Spinal cord (tissue), 10 donors: ENCODE measurements around the gene BPIFB3. TPM values are rescaled to one million over a fixed set of nuclear protein-coding genes. Genes with fewer than 3 reads are reported as not detected.
A peak's percentile ranks its signal among the peaks of the same experiment; 100 is the strongest.

Experiments
- DNase-seq, 6 donors: peaks; one replicate each; pipeline versions ENCODE4 v3.0.0 to v3.0.0-alpha.2; 2013 to 2015; ENCODE audit warnings: low spot score in 6 of 6, low read depth in 4 of 6
- H3K27ac ChIP-seq: one replicate; pipeline ENCODE4 v1.5.1; 2013; ENCODE audit warnings: low read depth, low read length, control low read depth
- H3K27me3 ChIP-seq: one replicate; pipeline ENCODE4 v1.6.1; 2013; ENCODE audit warnings: low read length; ENCODE audit not compliant: control insufficient read depth, insufficient read depth
- H3K36me3 ChIP-seq: one replicate; pipeline ENCODE4 v1.6.1; 2013; ENCODE audit warnings: low read length; ENCODE audit not compliant: control insufficient read depth, insufficient read depth
- H3K4me1 ChIP-seq: one replicate; pipeline ENCODE4 v1.6.1; 2013; ENCODE audit warnings: low read length; ENCODE audit not compliant: control insufficient read depth, insufficient read depth
- H3K4me3 ChIP-seq: one replicate; pipeline ENCODE4 v1.5.1; 2013; ENCODE audit warnings: low read depth, low read length, control low read depth
- H3K9me3 ChIP-seq: one replicate; pipeline ENCODE4 v1.6.1; 2013; ENCODE audit warnings: low read length; ENCODE audit not compliant: control insufficient read depth, insufficient read depth
- WGBS: methylation state at CpG from one replicate; pipeline ENCODE4 v1.1.5; 2013; ENCODE audit warnings: missing lambda C conversion rate; ENCODE audit not compliant: insufficient coverage; 5-methylcytosine and 5-hydroxymethylcytosine counted together
- polyA plus RNA-seq, 2 donors: library from polyadenylated mRNA; unstranded; fragments of 120-200 nt; gene quantifications; one replicate each; pipeline ENCODE4 v1.2.1, GENCODE V29; 2013; ENCODE audit not compliant: insufficient read length in 2 of 2
- total RNA-seq, 2 donors: library from RNA; depleted of rRNA in 1 of 2; stranded (reverse); fragments of 120-200 nt in 1 of 2; fragments of >200 nt in 1 of 2; gene quantifications; one replicate each; pipeline versions ENCODE4 v1.2.3 to v1.2.4, GENCODE V29; 2013 to 2014
- donor health status: healthy.

The BPIFB3 gene
- total and polyA plus RNA-seq, 4 donors = 0.17 TPM; not detected in 3

DNA sequence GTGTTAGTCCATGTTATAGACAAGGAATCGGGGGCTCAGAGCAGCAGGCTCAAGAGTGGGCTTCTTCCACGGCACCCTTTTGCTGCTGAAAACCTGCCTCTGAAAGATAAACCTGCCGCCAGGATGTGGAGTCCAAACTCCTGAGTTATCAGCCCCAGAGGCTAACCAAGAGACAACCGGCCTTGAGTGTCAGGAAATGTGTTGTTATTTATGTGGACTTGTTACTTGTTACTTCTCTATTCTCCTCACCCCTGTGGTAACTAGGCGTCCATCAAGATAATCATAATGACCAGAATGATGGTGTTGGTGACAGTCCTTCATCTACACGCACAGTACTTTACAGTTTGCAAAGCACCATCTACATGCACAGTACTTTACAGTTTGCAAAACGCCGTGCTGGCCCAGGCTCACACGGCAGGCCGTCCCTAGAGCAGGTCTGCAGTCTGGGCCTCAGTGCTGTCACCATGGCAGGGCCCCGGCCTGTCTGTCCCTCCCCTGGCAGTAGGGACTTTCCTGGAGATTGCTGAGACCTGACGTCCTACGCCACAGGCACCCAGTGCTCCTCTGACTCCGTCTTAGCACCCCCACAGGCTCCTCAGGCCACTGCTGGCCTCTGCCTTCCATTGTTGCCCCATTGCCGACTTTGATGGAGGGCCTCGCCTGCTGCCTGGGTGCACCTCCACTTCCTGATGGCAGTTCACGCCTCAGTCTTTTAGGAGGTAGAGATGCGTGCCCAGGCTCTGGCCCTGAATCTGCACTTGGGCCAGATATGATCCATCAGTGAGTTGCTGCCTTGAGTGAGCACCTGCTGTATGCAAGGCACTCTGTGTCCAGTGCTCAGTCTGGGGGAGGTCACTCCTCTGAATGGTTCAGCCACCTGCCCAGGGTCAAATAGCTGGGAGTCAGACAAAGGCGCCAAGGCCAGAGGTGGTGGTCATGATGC lies 16.7 kb downstream of the BPIFB3 start:
- Histone ChIP-seq H3K9me3 (peaks cover 1% of the 10 kb centered on the region), H3K27me3 (no peaks in the 10 kb centered on the region), H3K4me3 (no peak overlapping the region), H3K4me1 (no peaks in the 10 kb centered on the region), H3K36me3 (no peaks in the 10 kb centered on the region), H3K27ac (no peak overlapping the region)
- DNase-seq = no peak
- 80% methylated on average over 16 of the region's 19 CpGs for WGBS

DNA sequence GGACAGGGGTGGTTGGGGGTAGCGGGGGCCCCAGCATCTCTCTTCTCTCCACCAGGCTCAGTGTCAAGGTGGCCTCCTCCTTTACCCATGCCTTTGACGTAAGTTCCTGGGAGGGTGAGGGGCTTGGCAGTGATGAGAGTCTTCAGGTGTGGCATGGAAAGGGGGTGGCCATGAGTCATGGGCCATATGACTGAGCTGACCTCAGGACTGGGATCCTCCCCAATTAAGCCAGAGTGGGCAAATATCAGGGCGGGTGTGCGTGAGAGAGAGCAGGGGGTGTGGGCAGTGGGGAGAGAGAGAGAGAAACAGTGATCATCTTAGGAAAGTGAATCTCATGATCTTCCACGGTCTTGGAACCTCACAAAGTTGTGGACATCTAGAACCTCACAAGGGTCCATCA lies 17.5 kb downstream of the BPIFB3 start:
- H3K27me3 ChIP-seq = no peaks in the 10 kb centered on the region
- H3K36me3 ChIP-seq = no peaks in the 10 kb centered on the region
- no peaks in the 10 kb centered on the region for H3K4me1 ChIP-seq
- no peak overlapping the region for H3K4me3 ChIP-seq
- peaks cover 1% of the 10 kb centered on the region for H3K9me3 ChIP-seq
- DNase-seq = no peak
- H3K27ac ChIP-seq = no peak overlapping the region
- 100% methylated on average over 3 of the region's 5 CpGs for WGBS

DNA sequence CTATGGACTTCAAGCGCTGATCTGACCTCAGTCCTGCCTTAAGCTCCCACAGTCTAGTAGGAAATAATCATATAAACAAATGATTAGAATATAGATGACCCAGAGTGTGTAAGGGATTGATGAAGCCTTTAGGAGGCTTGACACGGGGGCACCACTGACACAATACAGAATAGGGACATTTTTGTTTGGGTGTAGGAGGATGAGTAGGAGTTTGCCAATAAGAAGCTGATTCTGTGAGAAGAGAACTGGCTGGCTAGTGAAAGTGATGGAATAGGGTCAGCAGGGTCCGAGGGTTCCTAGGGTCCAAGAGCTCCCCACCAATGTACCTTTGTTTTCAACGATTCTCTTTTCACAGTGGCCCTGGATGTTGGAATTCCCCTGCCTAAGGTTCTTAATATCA lies 18.7 kb downstream of the BPIFB3 start:
- Histone ChIP-seq H3K36me3 (no peaks in the 10 kb centered on the region), H3K4me1 (no peaks in the 10 kb centered on the region), H3K4me3 (no peak overlapping the region), H3K27ac (no peak overlapping the region), H3K27me3 (no peaks in the 10 kb centered on the region), H3K9me3 (peaks cover 1% of the 10 kb centered on the region)
- DNase-seq = no peak
- 96% methylated on average over 3 of the region's 4 CpGs for WGBS

DNA sequence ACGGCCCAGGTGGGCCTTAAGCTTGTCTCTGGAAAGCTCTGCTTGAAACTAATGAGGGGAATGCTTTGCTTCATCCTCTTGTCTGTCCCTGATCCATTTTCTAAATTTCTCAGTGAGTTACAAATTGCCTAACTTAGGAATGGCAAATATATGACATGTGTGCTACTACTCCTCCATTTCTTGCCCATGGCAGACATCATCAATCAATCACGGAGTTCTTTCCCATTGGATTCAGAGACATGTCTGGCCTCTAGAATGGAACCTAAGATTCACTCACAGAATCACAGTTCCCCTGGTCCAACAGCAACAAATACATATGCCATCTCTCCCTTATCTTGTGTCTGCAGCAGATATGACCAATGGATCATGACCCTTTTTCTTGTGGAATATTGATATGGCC lies 19.1 kb downstream of the BPIFB3 start:
- WGBS = 97% methylated on average over 2 of the region's 2 CpGs

DNA sequence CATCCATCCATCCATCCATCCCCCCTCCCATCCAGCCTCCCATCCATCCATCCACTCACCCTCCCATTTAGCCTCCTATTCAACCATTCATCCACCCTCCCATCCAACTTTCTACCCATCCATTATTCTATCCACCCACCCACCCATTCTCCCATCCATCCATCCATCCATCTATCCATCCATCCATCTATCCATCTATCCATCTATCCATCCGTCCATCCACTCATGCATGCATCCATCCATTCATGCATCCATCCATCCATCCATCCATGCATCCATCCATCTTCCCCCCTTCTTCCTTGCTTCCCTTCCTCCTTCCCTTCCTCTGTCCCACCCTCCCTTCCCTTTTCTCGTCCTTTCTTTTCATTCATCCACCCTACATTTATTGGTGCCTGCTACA lies 21.0 kb downstream of the BPIFB3 start:
- Histone ChIP-seq H3K9me3 (peaks cover 1% of the 10 kb centered on the region), H3K27ac (no peak overlapping the region), H3K4me3 (no peak overlapping the region), H3K36me3 (no peaks in the 10 kb centered on the region), H3K27me3 (no peaks in the 10 kb centered on the region), H3K4me1 (no peaks in the 10 kb centered on the region)
- WGBS = 79% methylated on average over 2 of the region's 2 CpGs
- no peak for DNase-seq

More for the DNA sequence above, 19.1 kb downstream of the BPIFB3 start:
- no peaks in the 10 kb centered on the region for H3K36me3 ChIP-seq
- no peaks in the 10 kb centered on the region for H3K4me1 ChIP-seq
- no peak overlapping the region for H3K27ac ChIP-seq
- H3K9me3 ChIP-seq = peaks cover 1% of the 10 kb centered on the region
- H3K4me3 ChIP-seq = no peak overlapping the region
- H3K27me3 ChIP-seq = no peaks in the 10 kb centered on the region
- DNase-seq = no peak

DNA sequence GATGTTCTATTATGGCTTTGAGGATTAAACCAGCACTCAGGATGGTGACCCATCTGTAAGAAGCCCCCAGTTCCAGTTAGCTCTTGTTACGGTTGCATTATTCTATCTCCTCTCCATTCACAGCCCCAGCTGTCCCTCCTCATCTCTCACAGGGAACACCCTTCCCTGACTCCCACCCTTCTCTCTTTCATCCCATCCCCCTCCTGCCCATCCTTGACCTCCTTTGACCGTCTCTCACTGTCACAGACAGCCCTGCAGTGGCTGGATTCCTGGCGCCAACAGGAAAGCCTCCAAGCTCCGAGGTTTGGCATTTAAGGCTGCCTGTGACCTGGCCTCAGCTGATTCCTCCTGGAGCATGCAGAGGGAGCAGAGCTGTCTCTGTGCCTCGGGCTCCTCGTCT lies 21.6 kb downstream of the BPIFB3 start:
- Histone ChIP-seq H3K4me1 (no peaks in the 10 kb centered on the region), H3K27ac (no peak overlapping the region), H3K4me3 (no peak overlapping the region), H3K9me3 (peaks cover 1% of the 10 kb centered on the region), H3K27me3 (no peaks in the 10 kb centered on the region), H3K36me3 (no peaks in the 10 kb centered on the region)
- no peak for DNase-seq
- 74% methylated on average over 6 of the region's 6 CpGs for WGBS

DNA sequence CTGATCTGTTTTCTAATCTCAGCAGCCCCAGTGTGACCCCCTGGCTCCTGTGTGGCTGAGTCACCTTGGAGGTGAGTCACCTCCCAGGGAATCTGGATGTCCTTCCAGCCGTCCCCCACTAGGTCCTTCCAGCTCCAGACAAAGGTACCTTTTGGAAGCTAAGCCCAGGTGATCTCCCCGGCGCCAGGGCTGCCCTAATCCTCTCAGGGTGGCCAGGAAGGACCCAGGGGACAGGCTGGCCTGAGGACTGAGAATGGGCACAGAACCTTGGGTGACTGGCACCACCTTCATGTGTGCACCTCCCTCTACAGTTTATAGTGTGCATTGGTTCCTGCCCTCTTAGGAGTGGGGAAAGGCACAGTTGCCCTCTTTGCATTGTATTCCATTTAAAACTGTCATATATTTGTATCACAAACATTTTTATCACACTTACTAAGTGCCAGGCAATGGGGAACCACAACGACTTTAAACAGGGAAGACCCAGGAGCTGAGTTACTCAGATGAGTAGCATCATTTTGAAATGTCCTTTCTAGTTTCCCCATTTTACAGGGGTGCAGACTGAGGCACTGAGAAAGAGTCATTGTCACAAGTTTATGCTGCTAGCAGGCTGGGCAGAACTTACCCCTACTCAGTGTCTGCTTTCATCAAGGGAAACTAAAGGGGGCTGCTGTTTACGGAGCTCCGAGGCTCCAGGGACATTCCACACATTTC lies 23.1 kb downstream of the BPIFB3 start:
- H3K36me3 ChIP-seq = no peaks in the 10 kb centered on the region
- peak in 2 of 6 donors; percentile 5 to 7 for DNase-seq
- no peaks in the 10 kb centered on the region for H3K9me3 ChIP-seq
- no peak overlapping the region for H3K4me3 ChIP-seq
- 65% methylated on average over 4 of the region's 6 CpGs for WGBS
- H3K27ac ChIP-seq = no peak overlapping the region
- H3K4me1 ChIP-seq = no peaks in the 10 kb centered on the region
- H3K27me3 ChIP-seq = no peaks in the 10 kb centered on the region

DNA sequence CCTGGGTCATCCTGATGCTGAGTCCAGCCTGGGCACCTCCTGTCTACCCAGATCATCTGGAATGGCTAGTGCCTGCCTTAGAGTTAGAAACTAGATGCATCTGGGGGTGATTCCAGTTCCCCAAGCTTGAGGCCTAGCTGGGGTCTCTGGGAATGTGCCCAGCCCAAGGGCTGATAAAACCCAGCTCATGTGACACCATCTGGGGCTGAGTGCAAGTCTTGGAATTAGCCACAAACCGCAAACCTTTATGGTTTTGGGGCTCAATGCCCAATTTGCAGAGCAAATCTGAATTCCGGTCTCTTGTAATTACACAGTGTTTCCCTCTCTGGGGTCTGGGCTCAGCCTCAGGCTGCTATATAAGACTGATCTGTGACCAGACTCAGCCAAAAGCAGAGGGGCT lies 25.6 kb downstream of the BPIFB3 start, which contains the start of gene BPIFB4:
Gene BPIFB4 (plus strand): TSS at position 385 of the 400 bp plus-strand sequence. CDS start 1,884 bp downstream, outside the sequence.
- Histone ChIP-seq H3K36me3 (no peaks in the 10 kb centered on the region), H3K4me1 (peaks cover 3% of the 10 kb centered on the region), H3K27ac (no peak within 1 kb of the TSS), H3K4me3 (no peak within 1 kb of the TSS), H3K9me3 (no peaks in the 10 kb centered on the region), H3K27me3 (no peaks in the 10 kb centered on the region)
- no peak for DNase-seq
- 89% methylated on average over 2 of the region's 2 CpGs for WGBS

DNA sequence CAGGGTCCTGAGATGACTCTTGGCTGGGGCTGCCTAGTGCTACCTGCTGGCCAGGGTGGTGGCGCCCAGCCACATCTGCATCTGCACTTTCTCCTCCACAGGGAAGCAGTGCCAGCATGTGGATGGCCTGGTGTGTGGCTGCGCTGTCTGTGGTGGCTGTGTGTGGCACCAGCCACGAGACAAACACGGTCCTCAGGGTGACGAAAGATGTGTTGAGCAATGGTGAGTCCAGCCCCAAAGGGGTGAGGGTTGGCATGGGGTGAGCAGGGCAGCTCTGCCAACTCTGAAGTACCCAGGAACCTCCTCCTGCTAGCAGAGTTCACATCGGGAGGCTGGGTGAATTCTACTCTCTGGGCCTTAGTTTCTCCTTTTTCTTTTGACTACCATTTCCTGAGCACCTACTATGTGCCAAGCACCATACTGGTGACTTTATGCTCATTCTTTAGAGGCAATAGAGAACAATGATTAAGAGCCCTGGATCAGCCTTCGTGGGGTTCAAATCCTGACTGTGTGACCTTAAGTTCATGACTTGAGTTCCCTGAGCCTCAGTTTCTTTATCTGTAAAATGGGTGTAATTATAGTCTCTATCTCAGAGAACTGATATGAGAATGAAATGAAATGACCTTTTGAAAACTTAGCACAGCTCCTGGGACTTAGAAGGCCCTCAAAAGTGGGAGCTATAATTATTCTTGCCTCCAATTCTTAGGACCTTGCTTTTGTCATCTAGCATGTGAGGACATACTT lies 27.9 kb downstream of the BPIFB3 start:
- no peak overlapping the region for H3K27ac ChIP-seq
- 84% methylated on average over 7 of the region's 7 CpGs for WGBS
- H3K36me3 ChIP-seq = no peaks in the 10 kb centered on the region

More for the DNA sequence above, 27.9 kb downstream of the BPIFB3 start:
- DNase-seq = no peak
- Histone ChIP-seq H3K4me1 (peaks cover 3% of the 10 kb centered on the region), H3K4me3 (no peak overlapping the region), H3K27me3 (no peaks in the 10 kb centered on the region), H3K9me3 (no peaks in the 10 kb centered on the region)
